NCI-H524 (cell line): ENCODE measurements around the gene TELO2.
"Not testable (repeated sequence)": the region's sequence is repeated elsewhere in the genome, so short reads cannot be mapped to it uniquely, and the experiment has no call there.

Experiments
- DNase-seq, 2 experiments: peaks; one replicate each; lab custom pipeline; 2025; lab: John Stamatoyannopoulos, UW

Gene TELO2

DNA sequence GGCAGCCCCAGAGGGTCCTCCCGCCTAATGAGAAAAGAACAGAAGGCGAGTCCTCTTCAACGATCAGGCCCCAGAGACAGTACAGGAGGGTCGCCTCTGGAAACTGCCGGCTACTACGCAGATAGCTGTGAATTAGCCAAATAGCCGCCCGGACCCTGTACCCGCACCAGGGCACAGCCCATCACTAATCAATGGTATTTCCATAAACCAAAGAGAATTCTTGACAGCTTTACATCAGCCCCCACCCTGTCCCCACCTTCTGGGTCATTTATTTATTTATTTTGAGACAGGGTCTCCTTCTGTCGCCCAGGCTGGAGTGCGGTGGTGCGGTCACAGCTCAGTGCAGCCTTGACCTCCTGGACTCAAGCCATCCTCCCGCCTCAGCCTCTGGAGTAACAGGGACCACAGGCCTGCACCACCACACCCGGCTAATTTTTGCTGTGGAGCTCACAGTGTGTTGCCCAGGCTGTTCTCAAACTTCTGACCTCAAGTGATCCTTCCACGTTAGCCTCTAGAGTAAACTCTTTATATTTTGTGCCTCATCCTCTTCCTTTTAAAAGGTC lies 17.5 kb upstream of the TELO2 start:
- peak in 1 of 2 experiments; percentile 24 for DNase-seq

DNA sequence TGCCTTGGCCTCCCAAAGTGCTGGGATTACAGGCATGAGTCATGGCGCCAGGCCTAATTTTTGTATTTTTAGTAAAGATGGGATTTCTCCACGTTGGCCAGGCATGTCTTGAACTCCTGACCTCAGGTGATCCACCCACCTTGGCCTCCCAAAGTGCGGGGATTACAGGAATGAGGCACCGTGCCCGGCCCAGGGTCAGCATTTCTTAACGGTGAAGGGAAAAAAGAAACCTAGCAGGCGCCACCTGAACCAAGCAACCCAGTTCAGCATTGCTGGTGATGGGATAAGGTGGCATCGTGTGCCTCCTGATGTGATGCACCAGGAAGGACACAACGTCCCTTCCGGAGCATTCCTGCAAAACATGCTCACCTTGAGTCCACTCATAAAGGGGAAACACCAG lies 16.1 kb upstream of the TELO2 start:
- no peak for DNase-seq

- DNase-seq: not testable (repeated sequence)
Measured at GRCh38 chr16:1478937-1479336, 14.2 kb upstream of the TELO2 start.

DNA sequence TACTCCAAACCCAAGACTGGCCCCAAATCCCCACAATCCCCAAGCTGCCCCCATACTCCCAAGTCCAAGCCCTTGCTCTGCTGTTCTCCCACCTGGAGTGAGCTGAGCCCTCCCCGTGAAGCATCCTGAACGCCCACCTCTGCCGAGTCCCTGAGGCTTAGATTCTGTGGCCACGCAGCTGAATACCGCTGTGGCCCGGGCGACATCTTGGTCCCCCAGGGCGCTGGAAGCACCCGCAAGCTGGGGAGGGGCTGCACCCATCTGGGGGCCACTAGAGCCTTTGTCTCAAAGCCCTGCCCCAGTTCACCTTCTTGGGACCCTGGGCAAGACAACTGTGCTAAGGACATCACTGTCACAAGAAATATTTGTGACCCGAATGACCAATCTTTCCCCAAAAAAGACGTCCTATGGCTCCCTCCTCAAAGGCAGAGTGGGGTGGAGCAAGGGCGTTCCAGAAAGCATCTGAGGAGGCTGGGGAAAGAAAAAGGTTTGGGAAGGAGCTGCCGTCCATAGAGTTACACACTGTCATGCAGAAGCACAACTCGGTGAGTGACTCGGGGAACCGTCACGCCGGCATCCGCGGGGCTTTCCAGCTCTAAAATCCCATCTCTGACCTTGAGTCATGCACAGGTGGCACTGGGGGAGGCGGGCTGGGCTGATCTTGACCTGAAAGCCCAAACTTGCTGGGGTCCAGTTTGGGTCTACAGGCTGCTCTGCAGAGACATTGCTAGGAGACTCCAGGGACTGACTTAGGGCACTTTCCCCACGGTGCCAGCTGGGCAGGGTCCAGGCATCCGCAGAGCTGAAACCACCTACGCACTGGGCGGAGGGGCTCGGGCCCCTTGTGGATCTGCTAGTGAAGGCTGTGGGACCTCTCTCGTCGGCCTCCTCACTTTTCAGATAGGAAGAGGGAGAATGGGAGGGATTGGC lies 11.0 kb upstream of the TELO2 start:
- no peak for DNase-seq

DNA sequence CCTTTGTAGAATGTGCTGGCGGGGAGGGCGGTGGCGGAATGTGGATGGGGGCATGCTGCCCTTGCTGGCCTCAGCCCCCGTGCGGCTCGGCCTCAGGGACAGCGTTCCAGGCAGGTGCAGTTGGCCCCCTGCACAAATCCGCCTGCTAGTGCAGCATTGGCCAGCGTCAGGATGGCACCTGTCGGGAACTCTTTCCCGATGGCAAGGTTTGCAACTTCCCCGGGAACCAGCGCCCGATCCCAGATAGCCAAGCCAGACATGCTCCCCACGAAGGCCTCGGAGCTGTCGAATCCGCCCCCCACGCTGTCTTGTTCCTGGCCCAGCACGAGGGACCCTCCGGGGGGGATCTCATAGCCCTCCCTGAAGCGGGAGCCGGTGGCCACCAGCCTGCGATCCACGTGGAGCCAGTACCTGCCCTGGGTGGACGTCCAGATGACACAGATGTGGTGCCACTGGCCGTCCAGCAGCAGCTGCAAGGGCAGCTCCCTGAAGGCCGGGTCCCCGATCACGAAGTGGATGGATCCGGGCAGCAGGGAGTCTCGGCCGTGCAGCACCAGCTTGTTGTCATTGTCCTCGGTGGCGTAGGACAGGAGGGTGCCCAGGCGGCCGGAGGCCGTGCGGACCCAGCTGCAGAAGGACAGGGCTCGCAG lies 7.2 kb upstream of the TELO2 start:
- DNase-seq: no peak

DNA sequence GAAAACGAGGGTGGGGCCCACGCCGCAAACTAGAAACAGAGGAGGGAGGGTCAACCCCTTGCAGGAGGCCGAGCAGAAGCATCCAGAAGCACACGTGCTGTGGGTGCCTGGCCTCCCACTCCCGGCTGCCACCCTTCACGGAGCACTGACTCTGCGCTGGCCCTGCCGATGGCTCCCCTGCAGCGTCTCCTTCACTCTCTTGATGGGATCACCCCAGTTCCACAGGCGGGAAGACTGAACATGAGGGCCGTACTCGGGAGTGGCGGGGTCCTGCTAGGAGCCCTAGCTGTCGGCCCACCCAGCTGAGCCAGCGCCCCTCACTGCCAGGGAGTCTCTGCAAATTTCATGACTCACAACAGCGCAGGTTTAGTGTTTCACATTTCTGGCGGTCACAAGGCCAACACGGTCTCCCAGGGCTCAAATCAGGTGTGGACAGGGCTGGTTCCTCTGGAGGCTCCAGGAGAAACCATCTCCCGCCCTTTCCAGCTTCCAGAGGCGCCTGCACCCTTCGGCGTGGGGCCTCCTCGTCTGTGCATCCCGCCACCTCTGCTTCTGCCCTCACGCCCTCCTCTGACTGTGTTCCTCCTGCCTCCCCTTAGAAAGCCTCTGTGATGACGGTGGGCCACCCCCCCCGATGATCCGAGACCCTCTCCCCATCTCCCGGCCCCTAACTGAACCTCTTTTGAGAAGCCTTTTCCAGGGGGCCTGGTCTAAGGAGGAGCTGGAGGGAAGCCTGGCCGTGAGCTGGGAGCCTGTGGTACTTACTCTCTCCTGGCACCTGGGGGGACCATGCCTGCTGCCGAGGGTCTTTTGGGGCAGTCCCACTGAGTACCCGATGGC lies 6.4 kb upstream of the TELO2 start:
- no peak for DNase-seq

- no peak for DNase-seq
Measured at GRCh38 chr16:1487395-1488053, 5.6 kb upstream of the TELO2 start.

DNA sequence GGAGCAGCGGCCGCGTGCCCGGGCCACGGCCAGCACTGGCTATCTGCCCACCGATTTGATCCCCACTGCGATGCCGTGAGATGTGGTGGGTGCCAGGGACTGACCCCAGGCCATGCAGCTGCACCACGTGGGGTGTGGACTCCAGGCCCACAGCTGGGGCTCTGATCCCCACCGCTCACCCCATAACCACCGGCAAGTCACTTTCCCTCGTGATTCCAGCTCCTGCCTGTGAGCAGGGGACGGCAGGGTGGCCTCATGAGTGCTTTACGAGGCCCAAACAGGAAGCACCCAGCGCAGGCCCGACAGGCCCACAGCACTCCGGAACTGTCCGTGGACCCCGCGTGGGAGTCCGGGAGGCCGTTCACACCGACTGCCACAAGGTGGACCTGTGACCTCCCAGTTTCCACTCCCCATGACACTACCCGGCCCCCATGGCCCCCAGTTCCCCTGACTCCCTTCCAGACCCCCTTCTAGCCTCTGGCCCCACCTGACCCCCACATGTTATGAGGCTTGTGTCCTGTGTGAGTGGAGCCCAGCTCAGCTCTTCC lies 5.0 kb upstream of the TELO2 start:
- DNase-seq: no peak

DNA sequence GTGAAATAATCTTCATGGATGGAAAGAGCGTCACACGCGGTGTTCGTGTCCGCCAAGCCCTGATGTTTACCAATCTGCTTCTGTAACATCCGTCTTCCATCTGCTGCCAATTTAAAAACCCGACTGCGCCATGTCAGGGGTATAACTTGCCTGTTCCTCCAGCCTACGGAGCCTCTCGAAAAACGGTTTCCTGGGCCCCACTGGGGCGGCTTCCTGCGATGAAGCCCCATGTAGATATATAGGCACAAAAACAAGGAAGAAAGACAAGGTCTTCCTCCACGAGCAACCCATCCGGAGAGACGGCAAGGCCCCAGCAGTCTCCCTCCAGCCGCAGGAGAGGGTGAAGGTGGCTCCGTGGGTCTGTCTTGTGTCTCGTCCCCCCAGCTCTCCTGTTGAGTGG lies 4.5 kb upstream of the TELO2 start, which contains the start of gene PTX4:
TSS of gene PTX4 (minus strand) at position 326 of the 400 bp plus-strand sequence. CDS start at position 291, 35 bp downstream.
- DNase-seq: no peak

GRCh38 chr16:1489077-1489476 lies 4.1 kb upstream of the TELO2 start:
- no peak for DNase-seq

DNA sequence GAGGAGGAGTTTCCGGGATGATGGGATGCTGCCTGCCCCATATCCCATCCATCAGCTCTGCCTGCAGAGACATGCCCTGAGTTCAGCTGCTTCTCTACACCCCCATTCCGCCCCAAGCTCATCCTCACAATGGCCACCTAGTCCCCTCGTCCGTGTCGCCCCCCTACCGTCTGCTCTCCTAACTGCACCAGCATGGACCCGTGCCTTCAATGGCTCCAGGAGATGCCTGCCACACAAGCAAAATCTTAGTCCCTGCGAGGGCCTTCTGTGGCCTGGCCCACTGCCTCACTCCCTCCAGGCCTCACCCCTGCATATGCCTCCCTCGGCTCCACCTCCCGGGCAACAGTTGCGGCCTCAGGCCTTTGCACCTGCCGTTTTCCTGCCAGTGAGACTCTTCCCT lies 1.8 kb upstream of the TELO2 start:
- no peak for DNase-seq

DNA sequence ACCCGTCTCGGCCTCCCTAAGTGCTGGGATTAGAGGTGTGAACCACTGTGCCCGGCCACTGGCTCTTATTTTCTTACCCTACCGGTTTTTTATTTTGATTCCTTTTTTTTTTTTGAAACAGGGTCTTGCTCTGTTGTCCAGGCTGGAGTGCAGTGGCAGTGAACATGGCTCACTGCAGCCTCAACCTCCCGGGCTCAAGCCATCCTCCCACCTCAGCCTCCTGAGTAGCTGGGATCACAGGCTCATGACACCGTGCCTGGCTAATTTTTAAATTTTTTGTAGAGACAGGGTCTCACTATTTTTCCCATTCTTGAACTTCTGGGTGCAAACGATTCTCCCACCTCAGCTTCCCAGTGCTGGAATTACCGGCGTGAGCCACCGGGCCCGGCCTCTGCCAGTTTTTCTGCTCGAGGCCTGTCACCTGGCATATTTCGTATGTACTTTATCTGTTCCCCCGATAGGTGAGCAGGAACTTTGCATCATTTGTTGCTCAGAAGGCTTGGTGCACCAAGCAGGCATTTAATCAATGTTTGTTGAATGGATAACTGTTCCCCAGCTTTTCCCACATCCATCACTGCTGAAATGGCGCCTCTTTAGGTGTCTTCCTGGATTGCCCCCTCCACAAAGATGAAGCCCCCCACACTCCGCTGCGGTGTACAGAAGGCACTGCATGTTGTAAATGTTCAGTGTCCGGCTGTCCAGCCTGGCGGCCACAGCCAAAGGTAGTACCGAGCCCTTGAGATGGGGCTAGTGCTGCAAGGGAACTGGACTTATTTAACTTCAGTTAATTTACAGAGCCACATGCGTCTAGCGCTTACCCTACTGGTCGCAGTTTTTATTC lies 858 bp upstream of the TELO2 start:
- DNase-seq: no peak

DNA sequence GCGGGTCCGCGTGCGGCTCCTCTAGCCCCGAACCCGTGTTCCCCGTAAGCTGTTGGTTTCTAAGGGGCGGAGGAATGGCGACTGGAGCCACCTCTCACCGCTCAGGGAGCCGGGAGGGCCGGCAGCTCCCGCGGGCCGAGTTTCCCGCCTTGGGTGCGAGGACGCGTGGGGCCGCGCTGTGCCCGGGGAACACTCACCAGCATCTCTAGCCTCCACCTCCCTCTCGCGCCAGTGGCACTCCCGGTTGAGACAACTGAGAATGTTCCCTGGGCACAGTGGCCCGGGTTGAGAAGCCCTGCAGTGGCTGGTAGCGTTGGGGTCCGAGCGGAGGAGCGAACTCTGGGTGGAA lies 560 bp downstream of the TELO2 start:
- no peak for DNase-seq

DNA sequence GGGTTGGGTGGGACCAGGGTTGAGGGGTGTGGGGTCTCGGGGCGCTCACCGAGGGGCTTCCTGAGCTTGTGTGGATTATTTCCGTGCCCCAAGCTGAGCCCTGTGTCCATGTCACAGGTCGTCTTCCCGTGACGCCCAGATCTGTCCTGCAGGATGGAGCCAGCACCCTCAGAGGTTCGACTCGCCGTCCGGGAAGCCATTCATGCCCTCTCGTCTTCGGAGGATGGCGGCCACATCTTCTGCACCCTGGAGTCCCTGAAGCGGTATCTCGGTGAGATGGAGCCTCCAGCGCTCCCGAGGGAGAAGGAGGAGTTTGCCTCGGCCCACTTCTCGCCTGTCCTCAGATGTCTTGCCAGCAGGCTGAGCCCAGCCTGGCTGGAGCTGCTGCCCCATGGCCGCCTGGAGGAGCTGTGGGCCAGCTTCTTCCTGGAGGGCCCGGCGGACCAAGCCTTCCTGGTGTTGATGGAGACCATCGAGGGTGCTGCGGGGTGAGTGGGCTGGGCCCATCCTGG lies 1.0 kb downstream of the TELO2 start:
- peak in 1 of 2 experiments; percentile 34 for DNase-seq

- DNase-seq: no peak
Measured at GRCh38 chr16:1494711-1495110, 1.6 kb downstream of the TELO2 start.

DNA sequence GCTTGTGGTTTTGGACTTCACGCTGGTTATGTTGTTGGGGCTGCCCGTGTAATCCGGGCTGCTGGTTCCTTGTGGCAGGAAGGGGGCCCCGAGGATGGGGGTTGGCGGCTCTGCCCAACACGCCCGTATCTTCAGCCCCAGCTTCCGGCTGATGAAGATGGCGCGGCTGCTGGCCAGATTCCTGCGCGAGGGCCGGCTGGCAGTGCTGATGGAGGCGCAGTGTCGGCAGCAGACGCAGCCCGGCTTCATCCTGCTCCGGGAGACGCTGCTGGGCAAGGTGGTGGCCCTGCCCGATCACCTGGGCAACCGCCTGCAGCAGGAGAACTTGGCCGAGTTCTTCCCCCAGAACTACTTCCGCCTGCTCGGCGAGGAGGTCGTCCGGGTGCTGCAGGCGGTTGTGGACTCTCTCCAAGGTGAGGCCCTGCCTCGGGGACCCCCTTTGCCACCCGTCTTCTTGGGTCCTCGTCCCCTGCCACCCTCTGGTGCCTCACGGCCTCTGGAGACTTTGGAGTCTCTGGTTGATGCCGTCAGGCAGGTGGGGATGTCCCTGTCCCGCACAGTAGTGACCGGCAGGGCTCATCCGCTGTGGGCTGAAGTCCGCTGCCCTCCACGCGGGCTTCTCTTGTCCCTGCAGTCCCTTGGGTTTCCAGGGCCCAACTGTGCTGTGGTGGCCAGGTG lies 2.2 kb downstream of the TELO2 start:
- DNase-seq: no peak

- no peak for DNase-seq
Measured at GRCh38 chr16:1495889-1496262, 2.7 kb downstream of the TELO2 start.

DNA sequence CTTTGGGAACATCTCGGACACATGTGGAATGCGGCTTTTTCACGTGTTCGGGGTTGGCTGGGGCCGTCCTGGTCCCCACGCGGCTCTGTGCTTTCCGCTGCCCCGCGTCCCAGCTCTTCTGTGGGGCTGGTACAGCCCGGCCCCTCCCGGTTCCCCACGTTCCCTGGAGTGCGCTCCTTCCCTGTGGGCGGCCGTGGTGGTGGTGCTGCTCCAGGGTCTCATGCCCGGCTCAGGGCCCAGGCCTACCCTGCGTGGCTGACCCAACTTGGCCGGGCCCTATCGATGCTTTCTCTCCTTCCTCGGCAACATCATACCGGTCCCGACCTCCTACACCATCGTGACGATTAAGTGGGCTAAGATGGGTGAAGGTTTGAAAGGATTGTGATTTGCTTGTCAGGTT lies 3.3 kb downstream of the TELO2 start:
- DNase-seq: no peak

DNA sequence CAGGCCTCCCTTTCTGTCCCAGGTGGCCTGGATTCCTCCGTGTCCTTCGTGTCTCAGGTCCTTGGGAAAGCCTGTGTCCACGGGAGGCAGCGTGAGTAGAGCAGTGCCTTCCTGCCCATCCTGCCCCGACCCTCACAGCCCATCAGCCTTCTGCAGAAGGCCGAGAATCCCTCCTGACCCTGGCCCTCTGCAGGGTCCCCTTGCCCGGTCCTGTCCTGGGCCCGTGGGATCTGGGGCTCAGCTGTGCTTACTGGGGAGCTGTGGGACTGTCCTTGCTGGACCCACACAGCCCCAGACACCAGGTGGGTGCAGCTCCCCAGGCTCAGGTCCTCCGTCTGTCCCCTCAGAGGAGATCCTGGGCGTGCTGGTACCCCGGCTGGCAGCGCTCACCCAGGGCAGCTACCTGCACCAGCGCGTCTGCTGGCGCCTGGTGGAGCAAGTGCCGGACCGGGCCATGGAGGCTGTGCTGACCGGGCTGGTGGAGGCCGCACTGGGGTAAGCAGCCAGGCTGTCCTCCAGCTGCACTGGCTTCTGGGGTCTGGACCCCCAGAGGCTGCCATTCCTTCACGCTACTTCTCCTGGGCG lies 3.9 kb downstream of the TELO2 start:
- DNase-seq: no peak
